Nucleus accumbens (tissue), 56 donors: ENCODE measurements around the gene INAVA.
"Not testable (repeated sequence)": the region's sequence is repeated elsewhere in the genome, so short reads cannot be mapped to it uniquely, and the experiment has no call there.

Experiments
- DNase-seq, 56 donors: peaks; one replicate each; lab custom pipeline; 2025; lab: John Stamatoyannopoulos, UW

Gene INAVA

GRCh38 chr1:200916152-200916551 is 21.5 kb downstream of the INAVA start:
- DNase-seq = no peak

GRCh38 chr1:200916681-200917080 is 22.0 kb downstream of the INAVA start:
- DNase-seq = no peak

- no peak for DNase-seq
Measured at GRCh38 chr1:200917291-200917817, 22.7 kb downstream of the INAVA start.

GRCh38 chr1:200918006-200918405 is 23.3 kb downstream of the INAVA start:
- no peak for DNase-seq

DNA sequence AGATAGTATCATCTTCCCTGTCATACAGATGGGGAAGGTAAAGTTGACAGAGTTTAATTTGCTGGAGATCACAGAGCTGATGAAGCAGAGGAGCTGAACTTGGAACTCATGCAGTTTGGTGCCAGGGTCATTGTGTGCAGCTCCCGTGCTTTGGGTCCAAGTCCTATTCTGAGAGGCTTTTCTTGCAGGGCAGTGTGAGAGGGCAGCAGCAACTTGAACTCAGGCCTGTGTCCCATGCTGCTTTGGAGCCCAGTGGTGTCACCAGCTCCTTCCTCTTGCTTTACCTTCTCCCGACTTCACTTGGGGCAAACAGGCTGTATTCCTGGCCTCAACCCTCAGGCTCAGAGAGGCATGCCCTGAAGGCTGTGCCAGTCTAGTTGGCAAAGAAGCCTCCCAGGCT is 24.7 kb downstream of the INAVA start:
- DNase-seq = no peak

DNA sequence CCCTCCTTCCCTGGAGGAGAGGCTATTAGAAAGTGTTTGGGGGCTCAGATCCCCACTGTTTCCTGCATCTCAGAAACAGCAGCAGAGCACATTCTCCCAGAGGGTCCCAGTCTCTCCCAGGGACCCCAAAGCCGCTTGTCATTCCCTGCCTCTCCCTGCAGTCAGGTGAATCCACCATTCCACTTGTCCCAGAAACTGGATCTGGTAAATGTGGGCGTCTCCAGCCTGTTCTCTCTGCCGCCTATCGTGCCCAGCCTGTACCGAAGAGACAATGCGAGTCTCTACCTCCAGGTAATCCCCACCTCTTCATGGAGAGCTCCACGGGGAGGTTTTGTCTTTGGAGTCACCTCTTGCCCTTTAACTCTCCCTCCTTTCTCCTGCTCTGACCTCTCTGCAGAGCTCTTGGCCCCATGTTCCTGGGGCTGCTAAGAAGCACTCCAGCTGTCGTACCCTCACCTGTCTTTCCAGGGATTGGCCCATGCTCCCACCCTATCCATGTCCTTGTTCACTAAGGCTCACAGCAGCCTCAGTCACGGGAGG is 26.9 kb downstream of the INAVA start:
- DNase-seq = no peak

DNA sequence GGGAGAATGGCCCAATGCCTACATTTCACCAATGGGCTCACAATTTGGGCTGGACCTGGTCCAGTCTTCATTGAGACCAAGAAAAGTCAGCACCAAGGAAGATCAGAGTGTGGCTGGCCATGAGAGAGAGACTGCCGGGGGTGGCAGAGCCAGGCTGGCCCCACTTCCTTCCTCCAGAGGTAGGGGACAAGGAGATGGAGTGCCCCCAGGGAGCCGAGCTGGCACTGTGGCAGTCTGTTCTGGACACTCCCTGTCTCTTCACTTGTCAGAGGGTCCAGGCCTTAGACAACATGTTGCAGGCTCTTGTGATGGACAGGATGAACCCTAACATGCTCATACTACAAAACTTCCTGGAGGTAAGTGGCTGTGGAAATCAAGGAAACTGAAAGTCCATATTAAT is 27.7 kb downstream of the INAVA start:
- no peak for DNase-seq

- DNase-seq = no peak
Measured at GRCh38 chr1:200923601-200924000, 28.9 kb downstream of the INAVA start.

DNA sequence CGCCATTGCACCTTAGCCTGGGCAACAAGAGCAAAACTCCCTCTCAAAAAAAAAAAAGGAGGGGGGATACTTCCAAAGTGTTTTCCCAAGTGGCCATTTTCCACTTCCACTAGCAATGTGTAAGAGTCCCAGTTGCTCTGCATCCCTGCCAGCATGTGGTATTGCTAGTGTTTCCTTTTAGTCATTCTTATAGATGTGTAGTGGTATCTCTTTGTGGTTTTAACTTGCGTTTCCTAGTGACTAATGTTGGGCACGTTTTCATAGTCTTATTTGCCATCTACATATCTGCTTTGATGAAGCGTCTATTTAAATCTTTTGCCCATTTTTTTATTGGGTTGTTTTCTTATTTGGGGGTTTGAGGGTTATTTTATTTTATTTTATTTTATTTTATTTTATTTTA is 31.1 kb downstream of the INAVA start:
- DNase-seq = no peak

DNA sequence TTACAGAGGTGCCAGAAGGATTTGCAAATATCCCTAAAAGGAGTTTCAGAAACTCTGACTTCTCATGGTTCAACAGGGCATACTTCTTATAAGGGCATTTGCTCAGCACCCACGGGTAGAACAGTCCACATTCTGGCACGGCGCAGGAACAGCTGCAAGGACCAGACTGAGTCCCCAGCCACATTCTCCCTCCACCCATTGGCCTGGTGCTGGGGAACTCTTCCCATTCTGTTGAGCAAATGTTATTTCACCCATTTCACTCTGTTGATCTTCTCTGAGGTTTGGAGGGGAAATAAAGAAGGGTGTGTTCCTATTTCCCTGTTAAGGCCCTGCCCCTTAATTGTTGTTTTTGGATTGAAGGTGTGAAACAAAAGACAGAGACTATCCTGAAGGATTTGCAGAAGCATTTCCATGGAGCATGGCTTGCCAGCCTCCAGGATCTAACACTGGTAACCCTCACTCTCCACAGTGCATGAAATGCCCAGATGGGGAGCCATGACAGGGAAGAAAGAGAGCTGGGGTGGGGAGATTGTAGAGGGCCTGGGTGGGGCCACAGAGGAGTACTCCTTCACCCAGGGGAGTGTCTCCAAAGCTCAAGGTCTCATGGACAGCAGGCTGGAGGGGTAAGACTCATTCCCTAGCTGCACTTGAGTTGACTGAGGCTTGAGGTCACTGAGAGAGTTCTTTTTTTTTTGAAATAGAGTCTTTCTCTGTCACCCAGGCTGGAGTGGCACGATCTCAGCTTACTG is 35.0 kb downstream of the INAVA start:
- DNase-seq = no peak

DNA sequence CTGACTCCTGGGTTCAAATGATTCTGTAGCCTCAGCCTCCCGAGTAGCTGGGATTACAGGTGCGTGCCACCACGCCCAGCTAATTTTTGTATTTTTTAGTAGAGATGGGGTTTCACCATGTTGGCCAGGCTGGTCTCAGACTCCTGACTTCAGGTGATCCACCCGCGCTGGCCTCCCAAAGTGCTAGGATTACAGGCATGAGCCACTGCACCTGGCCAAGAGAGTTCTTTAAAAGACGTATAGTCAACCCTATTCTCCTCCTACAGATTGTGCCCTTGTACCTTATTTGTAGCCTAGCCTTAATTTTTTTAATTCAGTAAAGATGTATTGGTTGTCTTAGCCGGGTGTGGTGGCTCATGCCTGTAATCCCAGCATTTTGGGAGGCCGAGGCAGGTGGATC is 35.6 kb downstream of the INAVA start:
- DNase-seq = not testable (repeated sequence)

DNA sequence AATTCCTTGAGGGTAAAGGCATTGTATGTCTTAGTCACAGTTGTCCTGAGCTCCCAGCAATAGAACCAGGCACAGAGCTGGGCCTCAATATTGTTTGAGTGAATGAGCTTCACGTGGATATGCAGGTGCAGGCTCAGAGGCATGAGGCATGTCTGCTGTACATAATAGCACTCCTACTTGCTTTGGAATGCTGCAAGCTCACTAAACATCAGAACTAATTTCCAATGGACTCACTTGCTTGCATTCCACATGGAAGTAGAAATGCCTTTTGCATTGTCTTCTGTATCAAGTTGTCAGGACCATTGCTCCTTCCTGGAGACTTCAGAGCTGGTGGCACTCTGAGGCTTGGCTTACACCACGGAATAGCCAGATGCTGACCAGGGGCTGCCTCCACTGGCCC is 37.1 kb downstream of the INAVA start:
- DNase-seq = no peak

GRCh38 chr1:200934676-200935245 is 40.1 kb downstream of the INAVA start:
- no peak for DNase-seq

- not testable (repeated sequence) for DNase-seq
Measured at GRCh38 chr1:200935286-200935962, 40.7 kb downstream of the INAVA start.

DNA sequence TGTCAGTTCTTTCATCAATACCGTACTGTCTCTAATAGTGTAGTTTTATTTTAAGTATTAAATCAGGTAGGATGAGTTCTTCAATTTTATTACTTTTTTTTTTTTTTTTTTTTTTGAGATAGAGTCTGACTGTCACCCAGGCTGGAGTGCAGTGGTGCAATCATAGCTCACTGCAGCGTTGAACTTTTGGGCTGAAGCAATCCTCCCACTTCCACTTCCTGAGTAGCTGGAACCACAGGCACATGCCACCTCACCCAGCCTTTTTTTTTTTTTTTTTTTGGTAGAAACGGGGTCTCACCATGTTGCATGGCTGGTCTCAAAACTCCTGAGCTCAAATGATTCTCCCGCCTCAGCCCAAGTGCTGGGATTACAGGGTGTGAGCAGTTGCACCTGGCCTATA is 44.3 kb downstream of the INAVA start:
- no peak for DNase-seq

- DNase-seq = no peak
Measured at GRCh38 chr1:200945111-200945510, 50.4 kb downstream of the INAVA start.

- no peak for DNase-seq
Measured at GRCh38 chr1:200947059-200947566, 52.4 kb downstream of the INAVA start.

DNA sequence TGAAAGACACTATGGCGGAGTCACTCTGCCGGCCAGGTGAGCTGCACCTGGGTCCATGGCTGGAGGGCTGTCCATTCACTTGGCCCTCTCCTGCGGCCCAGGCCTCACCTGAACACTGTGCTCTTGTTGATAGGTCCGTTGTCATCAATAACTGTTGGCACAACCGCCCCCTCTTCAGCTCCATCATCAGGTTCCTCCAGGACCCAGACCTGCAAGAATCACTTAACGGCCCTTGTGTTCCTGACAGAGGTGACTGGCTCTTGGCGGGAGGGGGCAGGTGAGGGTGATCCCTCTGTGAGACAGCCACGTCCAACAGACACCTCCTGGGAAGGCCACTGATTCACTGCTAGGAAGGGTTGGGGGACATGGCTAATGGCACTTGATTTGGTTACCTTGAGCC is 54.9 kb downstream of the INAVA start:
- DNase-seq = no peak

DNA sequence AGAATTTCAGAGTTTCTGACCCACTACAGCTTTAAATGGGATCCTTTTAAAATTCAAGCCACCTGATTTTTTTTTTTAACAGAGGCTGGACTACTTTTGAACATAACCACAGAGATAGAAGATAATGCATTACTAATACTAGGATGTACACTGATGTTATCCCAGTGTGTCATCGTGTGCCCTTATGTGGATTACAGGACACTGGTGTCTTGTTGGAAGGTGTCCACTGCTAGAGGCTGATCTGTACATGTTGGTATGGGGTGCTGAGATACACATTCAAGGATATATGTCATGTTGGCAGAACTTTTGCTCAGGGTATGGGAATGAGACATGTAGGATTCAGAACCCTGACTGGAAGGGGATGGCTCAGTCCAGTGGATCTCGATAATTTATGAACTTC is 56.3 kb downstream of the INAVA start:
- no peak for DNase-seq

DNA sequence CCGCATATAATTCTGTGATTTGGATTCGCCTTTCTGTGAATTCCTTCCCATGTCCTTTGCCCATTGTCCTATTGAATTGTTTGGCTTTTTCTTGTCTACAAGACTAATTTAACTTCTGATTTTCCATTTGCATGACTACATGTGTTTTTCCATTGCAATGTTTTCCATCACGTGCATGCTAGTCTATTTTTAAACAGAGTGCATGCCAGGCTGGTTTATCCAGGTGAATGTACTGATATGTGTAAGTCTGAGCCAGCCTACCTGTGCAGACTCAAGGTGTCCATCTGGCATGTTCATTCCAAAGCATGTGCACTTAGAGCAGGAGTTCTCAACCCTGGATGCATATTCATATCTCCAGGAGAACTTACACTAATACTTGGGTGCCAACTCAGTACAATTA is 59.7 kb downstream of the INAVA start:
- DNase-seq = no peak

DNA sequence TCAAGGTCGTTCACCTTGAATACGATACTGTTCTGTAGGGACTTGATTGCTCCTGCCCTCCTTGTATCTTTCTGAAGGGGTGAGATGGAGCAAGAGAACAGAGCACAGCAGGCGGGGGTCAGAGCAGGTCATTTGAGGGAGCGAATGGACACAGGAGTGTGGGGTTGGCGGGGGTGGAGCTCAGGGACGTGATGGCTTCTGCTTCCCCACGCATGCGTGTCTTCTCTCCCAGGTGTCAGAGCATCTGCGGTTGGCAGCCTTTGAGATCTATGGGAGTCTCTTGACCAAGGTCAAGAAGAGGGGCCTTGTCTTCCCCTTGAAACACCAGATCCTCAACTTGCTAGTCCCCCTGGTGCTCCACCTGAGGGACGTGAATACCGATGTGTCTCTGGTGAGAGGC is 63.9 kb downstream of the INAVA start:
- DNase-seq = no peak
